Measurements from ENCODE around the gene THAP4. TPM values are rescaled to one million over a fixed set of nuclear protein-coding genes. Genes with fewer than 3 reads are reported as not detected.

The THAP4 gene
- total and polyA plus RNA-seq, 2 of the 4 experiments (the other 2 are of a cell fraction): 33.9 to 55.1 TPM

DNA sequence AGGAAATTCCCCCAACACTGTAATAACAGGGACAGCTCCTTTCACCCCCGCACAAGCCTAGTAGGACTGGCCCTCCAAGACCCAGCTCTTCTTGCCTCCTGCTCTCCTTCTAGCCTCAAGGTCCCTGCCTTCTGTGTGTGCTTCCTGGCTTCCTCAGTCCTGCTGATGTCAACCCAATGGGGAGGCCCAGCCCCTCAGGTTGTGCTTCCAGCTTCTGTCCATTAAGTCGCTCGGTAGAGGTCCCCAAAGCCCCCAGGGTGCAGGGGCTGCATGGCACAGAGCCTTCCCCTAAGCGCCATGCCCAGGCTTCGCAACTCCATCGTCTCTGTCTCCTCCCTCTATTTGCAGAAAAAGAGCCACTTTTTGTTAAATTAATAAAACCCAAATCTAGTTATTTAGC, 39.4 kb downstream of the THAP4 start:
- Histone ChIP-seq H3K9me1 (ENCODE audit: insufficient read depth, low read length) (no peaks in the 10 kb centered on the region), H3K9ac (ENCODE audit: low read depth, low read length) (no peak overlapping the region), H3K4me2 (ENCODE audit: low read depth, low read length) (no peak overlapping the region), H3K36me3 (ENCODE audit: control insufficient read depth, insufficient read depth, low read length) (peaks cover 39% of the 10 kb centered on the region), H3K27me3 (ENCODE audit: control insufficient read depth, insufficient read depth, low read length) (no peaks in the 10 kb centered on the region), H3K23ac (ENCODE audit: low read depth, low read length) (no peak overlapping the region), H2AK9ac (replicated peaks; ENCODE audit: low read depth, low read length, poor library complexity) (no peak overlapping the region), H2BK20ac (ENCODE audit: low read depth, low read length) (no peak overlapping the region), H3K14ac (replicated peaks; ENCODE audit: low read depth, low read length) (no peak overlapping the region), H2BK120ac (ENCODE audit: low read depth, low read length) (no peak overlapping the region), H2AK5ac (ENCODE audit: low read depth, low read length) (no peak overlapping the region), H3K18ac (ENCODE audit: low read depth, low read length) (no peak overlapping the region), H2BK5ac (ENCODE audit: low read depth, low read length, poor library complexity, severe bottlenecking) (no peak overlapping the region), H4K5ac (ENCODE audit: low read depth, low read length) (no peak overlapping the region), H2AFZ (replicated peaks; ENCODE audit: low read length, poor library complexity) (no peak overlapping the region), H3K4ac (ENCODE audit: low read depth, low read length) (no peak overlapping the region), H2BK15ac (ENCODE audit: low read depth, low read length) (no peak overlapping the region), H3K9me3 (ENCODE audit: control insufficient read depth, insufficient read depth, low read length) (no peaks in the 10 kb centered on the region), H4K91ac (ENCODE audit: insufficient read depth, low read depth, low read length) (no peak overlapping the region), H3K4me1 (ENCODE audit: control insufficient read depth, insufficient read depth, low read length) (no peaks in the 10 kb centered on the region; the same call in 1 of the 2 replicates), H4K8ac (ENCODE audit: low read depth in 2 of 2, low read length in 2 of 2) (no peak overlapping the region), H3K56ac (ENCODE audit: extremely low read depth, insufficient read depth, low read length) (no peak overlapping the region), H3K4me3 (ENCODE audit: insufficient read depth, low read depth, low read length) (no peak overlapping the region), H3K27ac (ENCODE audit: insufficient read depth, low read length) (no peak overlapping the region), H3K79me1 (ENCODE audit: low read depth in 1 of 2, low read length in 2 of 2) (peaks cover 8 to 18% of the 10 kb centered on the region in 2 experiments; a peak in 2 of 4 replicates), H4K20me1 (ENCODE audit: insufficient read depth, low read length) (no peaks in the 10 kb centered on the region)
- POLR2A ChIA-PET (ENCODE audit: unreplicated experiment): no interaction called here
- dilution Hi-C loops (cut with HindIII; ENCODE audit: low sequenced_read_pairs, unreplicated experiment): no loop called here
- in situ Hi-C loops (cut with MboI; ENCODE audit: low sequenced_read_pairs): no loop called here
- CTCF ChIA-PET: no interaction called here
- TF ChIP-seq RAD21 (IDR thresholded peaks at IDR 0.05; ENCODE audit: low read length) (no peak), MAZ (IDR thresholded peaks at IDR 0.05; ENCODE audit: borderline replicate concordance, low read depth, low read length) (no peak), CEBPB (IDR thresholded peaks at IDR 0.05; ENCODE audit: low read depth, low read length) (no peak), NFE2L2 (IDR thresholded peaks at IDR 0.05; ENCODE audit: low read depth, low read length) (no peak), MXI1 (IDR thresholded peaks at IDR 0.05; ENCODE audit: borderline replicate concordance, low read depth, low read length) (no peak), RCOR1 (IDR thresholded peaks at IDR 0.05; ENCODE audit: insufficient replicate concordance, low read length) (no peak), RFX5 (IDR thresholded peaks at IDR 0.05; ENCODE audit: low read depth, low read length) (no peak), FOS (IDR thresholded peaks at IDR 0.05; ENCODE audit: low read depth, low read length) (no peak), SMC3 (IDR thresholded peaks at IDR 0.05; ENCODE audit: low read depth, low read length) (no peak), CHD1 (IDR thresholded peaks at IDR 0.05; ENCODE audit: low read depth, low read length) (no peak), BHLHE40 (IDR thresholded peaks at IDR 0.05; ENCODE audit: low read depth, low read length) (no peak), POLR2A (IDR thresholded peaks at IDR 0.05; ENCODE audit: low read depth, low read length) (no peak), MAFK (IDR thresholded peaks at IDR 0.05; ENCODE audit: low read depth, low read length) (no peak)
- TF ChIP-seq, protein P1, sequence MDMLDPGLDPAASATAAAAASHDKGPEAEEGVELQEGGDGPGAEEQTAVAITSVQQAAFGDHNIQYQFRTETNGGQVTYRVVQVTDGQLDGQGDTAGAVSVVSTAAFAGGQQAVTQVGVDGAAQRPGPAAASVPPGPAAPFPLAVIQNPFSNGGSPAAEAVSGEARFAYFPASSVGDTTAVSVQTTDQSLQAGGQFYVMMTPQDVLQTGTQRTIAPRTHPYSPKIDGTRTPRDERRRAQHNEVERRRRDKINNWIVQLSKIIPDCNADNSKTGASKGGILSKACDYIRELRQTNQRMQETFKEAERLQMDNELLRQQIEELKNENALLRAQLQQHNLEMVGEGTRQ (IDR thresholded peaks at IDR 0.05; ENCODE audit: low read depth, low read length): no peak
- TF ChIP-seq, protein P2, sequence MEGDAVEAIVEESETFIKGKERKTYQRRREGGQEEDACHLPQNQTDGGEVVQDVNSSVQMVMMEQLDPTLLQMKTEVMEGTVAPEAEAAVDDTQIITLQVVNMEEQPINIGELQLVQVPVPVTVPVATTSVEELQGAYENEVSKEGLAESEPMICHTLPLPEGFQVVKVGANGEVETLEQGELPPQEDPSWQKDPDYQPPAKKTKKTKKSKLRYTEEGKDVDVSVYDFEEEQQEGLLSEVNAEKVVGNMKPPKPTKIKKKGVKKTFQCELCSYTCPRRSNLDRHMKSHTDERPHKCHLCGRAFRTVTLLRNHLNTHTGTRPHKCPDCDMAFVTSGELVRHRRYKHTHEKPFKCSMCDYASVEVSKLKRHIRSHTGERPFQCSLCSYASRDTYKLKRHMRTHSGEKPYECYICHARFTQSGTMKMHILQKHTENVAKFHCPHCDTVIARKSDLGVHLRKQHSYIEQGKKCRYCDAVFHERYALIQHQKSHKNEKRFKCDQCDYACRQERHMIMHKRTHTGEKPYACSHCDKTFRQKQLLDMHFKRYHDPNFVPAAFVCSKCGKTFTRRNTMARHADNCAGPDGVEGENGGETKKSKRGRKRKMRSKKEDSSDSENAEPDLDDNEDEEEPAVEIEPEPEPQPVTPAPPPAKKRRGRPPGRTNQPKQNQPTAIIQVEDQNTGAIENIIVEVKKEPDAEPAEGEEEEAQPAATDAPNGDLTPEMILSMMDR (conservative IDR thresholded peaks at IDR 0.05; ENCODE audit: low read depth, low read length): no peak
- TF ChIP-seq, protein P3, sequence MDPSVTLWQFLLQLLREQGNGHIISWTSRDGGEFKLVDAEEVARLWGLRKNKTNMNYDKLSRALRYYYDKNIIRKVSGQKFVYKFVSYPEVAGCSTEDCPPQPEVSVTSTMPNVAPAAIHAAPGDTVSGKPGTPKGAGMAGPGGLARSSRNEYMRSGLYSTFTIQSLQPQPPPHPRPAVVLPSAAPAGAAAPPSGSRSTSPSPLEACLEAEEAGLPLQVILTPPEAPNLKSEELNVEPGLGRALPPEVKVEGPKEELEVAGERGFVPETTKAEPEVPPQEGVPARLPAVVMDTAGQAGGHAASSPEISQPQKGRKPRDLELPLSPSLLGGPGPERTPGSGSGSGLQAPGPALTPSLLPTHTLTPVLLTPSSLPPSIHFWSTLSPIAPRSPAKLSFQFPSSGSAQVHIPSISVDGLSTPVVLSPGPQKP (IDR thresholded peaks at IDR 0.05; ENCODE audit: borderline replicate concordance, low read depth, low read length): no peak
- BruUV-seq (replicated peaks): no TSS peak
- WGBS, 2 experiments (ENCODE audit: extremely low coverage in 2 of 2, insufficient read length in 1 of 2): 100% methylated on average over 2 of the region's 6 CpGs; no CpG with 5 or more reads in 1 of the 2 experiments
- ATAC-seq (ENCODE audit: low read depth): no peak
- DNase-seq: no peak
- intact Hi-C loops (cut with micrococcal nuclease): no loop called here
